Fibroblast of skin of left quadriceps (primary cell): Measurements from ENCODE around the gene FLRT1.

Experiments
- DNase-seq, 2 experiments: peaks; one replicate each; pipeline ENCODE4 v3.0.0-alpha.2; 2013; ENCODE audit warnings: low read depth in 2 of 2

FLRT1 gene

GRCh38 chr11:64023712-64024710 is 11.7 kb upstream of the FLRT1 start:
- no peak for DNase-seq

- DNase-seq: no peak
Observed at GRCh38 chr11:64025205-64025604, 10.5 kb upstream of the FLRT1 start.

- DNase-seq: no peak
Observed at GRCh38 chr11:64026575-64027205, 9.0 kb upstream of the FLRT1 start.

GRCh38 chr11:64027651-64028397 is 7.9 kb upstream of the FLRT1 start:
- DNase-seq: no peak

- no peak for DNase-seq
Observed at GRCh38 chr11:64028398-64029115, 7.2 kb upstream of the FLRT1 start.

GRCh38 chr11:64029773-64030172 is 6.0 kb upstream of the FLRT1 start:
- DNase-seq: no peak

- no peak for DNase-seq
Observed at GRCh38 chr11:64031001-64031400, 4.7 kb upstream of the FLRT1 start.

- DNase-seq: no peak
Observed at GRCh38 chr11:64032050-64032449, 3.7 kb upstream of the FLRT1 start.

GRCh38 chr11:64034411-64034811 is 1.3 kb upstream of the FLRT1 start:
- no peak for DNase-seq

GRCh38 chr11:64035081-64035524 is 628 bp upstream of the FLRT1 start:
- no peak for DNase-seq

- DNase-seq: no peak
Observed at GRCh38 chr11:64036087-64037026, 626 bp downstream of the FLRT1 start.

- DNase-seq: no peak
Observed at GRCh38 chr11:64037027-64037634, 1.4 kb downstream of the FLRT1 start.

- no peak for DNase-seq
Observed at GRCh38 chr11:64038500-64038899, 2.8 kb downstream of the FLRT1 start.

- no peak for DNase-seq
Observed at GRCh38 chr11:64039012-64039665, 3.4 kb downstream of the FLRT1 start.

- no peak for DNase-seq
Observed at GRCh38 chr11:64040684-64041322, 5.1 kb downstream of the FLRT1 start.

GRCh38 chr11:64041846-64042245 is 6.1 kb downstream of the FLRT1 start:
- DNase-seq: no peak

GRCh38 chr11:64042301-64042700 is 6.6 kb downstream of the FLRT1 start:
- no peak for DNase-seq

- no peak for DNase-seq
Observed at GRCh38 chr11:64043545-64043944, 7.8 kb downstream of the FLRT1 start.
